ENCODE data around the gene KLF13.

GRCh38 chr15:31346367-31347066 is 19.9 kb downstream of the KLF13 start:
- TF ChIP-seq TAF1 (IDR thresholded peaks at IDR 0.05; ENCODE audit: low read depth, low read length), result no peak
- TF ChIP-seq POLR2A (IDR thresholded peaks at IDR 0.05; ENCODE audit: low read depth, low read length), result no peak
- no peak for TF ChIP-seq POLR2AphosphoS5 (IDR thresholded peaks at IDR 0.05; ENCODE audit: low read depth, low read length)
- TF ChIP-seq SPI1 (IDR thresholded peaks at IDR 0.05; ENCODE audit: low read depth, low read length), result peak; percentile 84
- TF ChIP-seq PAX5 (IDR thresholded peaks at IDR 0.05; ENCODE audit: insufficient read depth, low read length, severe bottlenecking), result no peak
